Loucy (cell line): Measurements from ENCODE around the gene NELFCD.

Source experiments
- EZH2phosphoT487 ChIP-seq: fragments of 200-600 bp; IDR thresholded peaks from 2 replicates; pipeline ENCODE4 v1.6.1; 2018; ENCODE audit warnings: antibody characterized with exemption, mild to moderate bottlenecking, moderate library complexity, borderline replicate concordance
- TF ChIP-seq, protein P1 (sequence below): fragments of 200-600 bp; sonication (generic); conservative IDR thresholded peaks from 2 replicates; pipeline ENCODE4 v1.5.1; 2014; ENCODE audit warnings: mild to moderate bottlenecking, antibody characterized with exemption, low read length

DNA sequence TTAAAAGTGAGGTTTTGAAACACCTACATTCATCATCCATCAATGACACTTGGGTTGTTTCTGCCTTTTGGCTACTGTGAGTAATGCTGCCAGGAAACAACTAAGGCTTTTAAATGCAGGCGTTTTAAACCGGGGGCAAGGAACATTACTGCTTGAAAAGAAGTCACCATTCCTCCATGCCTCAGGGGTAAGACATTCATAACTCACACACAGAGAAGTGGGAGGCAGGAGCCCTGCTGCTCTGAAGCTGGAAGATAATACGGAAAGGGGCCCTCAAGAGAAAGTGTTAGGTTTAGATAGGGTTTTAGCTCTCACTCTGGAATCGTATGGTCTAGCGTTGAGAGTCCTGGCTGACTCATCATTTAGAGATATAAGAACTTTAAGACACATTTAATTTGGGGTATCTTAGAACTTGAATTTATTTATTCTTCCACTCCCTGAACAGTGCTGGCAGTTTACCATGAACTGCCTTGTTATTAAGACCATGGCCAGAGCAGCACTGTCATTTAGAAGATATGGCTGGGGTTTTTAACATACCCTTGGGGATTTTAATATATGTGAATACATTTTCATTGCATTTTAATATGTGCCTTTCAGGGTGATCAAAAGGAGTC lies 40.0 kb downstream of the NELFCD start:
- TF ChIP-seq, protein P1, sequence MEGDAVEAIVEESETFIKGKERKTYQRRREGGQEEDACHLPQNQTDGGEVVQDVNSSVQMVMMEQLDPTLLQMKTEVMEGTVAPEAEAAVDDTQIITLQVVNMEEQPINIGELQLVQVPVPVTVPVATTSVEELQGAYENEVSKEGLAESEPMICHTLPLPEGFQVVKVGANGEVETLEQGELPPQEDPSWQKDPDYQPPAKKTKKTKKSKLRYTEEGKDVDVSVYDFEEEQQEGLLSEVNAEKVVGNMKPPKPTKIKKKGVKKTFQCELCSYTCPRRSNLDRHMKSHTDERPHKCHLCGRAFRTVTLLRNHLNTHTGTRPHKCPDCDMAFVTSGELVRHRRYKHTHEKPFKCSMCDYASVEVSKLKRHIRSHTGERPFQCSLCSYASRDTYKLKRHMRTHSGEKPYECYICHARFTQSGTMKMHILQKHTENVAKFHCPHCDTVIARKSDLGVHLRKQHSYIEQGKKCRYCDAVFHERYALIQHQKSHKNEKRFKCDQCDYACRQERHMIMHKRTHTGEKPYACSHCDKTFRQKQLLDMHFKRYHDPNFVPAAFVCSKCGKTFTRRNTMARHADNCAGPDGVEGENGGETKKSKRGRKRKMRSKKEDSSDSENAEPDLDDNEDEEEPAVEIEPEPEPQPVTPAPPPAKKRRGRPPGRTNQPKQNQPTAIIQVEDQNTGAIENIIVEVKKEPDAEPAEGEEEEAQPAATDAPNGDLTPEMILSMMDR, result no peak
- no peak for TF ChIP-seq EZH2phosphoT487
